ENCODE measurements around the gene MAGI2. TPM values are rescaled to one million over a fixed set of nuclear protein-coding genes. Genes with fewer than 3 reads are reported as not detected.

The MAGI2 gene
- total RNA-seq, 6 experiments from 2014 or later = 1.2 to 4.0 (median 2.4) TPM

DNA sequence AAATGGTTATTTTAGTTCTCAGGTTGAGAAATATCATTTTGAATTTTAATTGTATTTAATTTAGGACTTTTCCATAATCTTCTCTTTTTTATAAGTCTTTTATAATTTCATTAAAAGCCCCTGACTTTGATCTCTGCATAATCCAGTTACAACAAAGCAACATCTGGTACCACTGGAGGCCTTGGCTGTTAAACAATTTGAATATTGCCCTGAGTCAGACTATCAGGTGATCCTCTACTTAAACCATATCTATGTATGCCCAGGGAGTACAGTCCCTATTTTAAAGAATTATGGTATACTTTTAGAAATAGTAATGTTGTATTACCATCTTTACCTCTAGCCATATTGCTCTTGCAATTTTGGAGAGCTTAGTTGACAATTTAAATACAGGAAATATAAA lies 119.1 kb downstream of the MAGI2 start:
- H3K4me1 ChIP-seq = no peaks in the 10 kb centered on the region
- H3K9me3 ChIP-seq = no peaks in the 10 kb centered on the region
- intact Hi-C loops (cut with DNase I) = no loop called here
- no peaks in the 10 kb centered on the region for H3K27me3 ChIP-seq
- no peak overlapping the region for H3K27ac ChIP-seq
- TF ChIP-seq, protein P1, sequence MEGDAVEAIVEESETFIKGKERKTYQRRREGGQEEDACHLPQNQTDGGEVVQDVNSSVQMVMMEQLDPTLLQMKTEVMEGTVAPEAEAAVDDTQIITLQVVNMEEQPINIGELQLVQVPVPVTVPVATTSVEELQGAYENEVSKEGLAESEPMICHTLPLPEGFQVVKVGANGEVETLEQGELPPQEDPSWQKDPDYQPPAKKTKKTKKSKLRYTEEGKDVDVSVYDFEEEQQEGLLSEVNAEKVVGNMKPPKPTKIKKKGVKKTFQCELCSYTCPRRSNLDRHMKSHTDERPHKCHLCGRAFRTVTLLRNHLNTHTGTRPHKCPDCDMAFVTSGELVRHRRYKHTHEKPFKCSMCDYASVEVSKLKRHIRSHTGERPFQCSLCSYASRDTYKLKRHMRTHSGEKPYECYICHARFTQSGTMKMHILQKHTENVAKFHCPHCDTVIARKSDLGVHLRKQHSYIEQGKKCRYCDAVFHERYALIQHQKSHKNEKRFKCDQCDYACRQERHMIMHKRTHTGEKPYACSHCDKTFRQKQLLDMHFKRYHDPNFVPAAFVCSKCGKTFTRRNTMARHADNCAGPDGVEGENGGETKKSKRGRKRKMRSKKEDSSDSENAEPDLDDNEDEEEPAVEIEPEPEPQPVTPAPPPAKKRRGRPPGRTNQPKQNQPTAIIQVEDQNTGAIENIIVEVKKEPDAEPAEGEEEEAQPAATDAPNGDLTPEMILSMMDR (IDR thresholded peaks at IDR 0.05) = no peak
- no peak for DNase-seq
- no peak overlapping the region for H3K4me3 ChIP-seq
- no peak for ATAC-seq
- H3K36me3 ChIP-seq = no peaks in the 10 kb centered on the region

DNA sequence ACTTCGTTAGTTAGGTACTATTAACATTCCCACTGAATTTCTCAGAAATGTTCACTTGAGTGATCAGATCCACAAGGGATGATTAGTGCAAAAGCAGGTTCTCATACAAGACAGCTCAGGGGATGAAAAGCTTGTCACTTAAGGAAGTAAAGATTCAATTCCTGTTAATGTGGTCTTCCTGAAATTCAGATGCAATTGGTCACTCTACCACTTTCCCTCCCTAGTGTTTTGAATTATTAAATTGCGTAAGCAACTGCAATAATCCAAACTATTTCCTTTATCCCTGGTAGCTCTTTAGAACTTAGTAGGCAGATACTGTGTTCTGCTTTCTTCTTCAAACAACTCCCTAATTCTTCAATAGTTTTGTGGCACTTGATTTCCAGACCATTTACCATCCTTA lies 121.4 kb downstream of the MAGI2 start:
- Histone ChIP-seq H3K27me3 (no peaks in the 10 kb centered on the region), H3K9me3 (no peaks in the 10 kb centered on the region), H3K4me1 (no peaks in the 10 kb centered on the region), H3K4me3 (no peak overlapping the region), H3K27ac (no peak overlapping the region), H3K36me3 (no peaks in the 10 kb centered on the region)
- WGBS (ENCODE audit: insufficient coverage, low coverage, low lambda C conversion rate, missing lambda C conversion rate) = 53% methylated on average over 2 of the region's 2 CpGs
- no peak for TF ChIP-seq POLR2A (IDR thresholded peaks at IDR 0.05)
- TF ChIP-seq, protein P1 (IDR thresholded peaks at IDR 0.05) = no peak
- DNase-seq (no peak), ATAC-seq (no peak)
- intact Hi-C loops (cut with DNase I) = no loop called here

DNA sequence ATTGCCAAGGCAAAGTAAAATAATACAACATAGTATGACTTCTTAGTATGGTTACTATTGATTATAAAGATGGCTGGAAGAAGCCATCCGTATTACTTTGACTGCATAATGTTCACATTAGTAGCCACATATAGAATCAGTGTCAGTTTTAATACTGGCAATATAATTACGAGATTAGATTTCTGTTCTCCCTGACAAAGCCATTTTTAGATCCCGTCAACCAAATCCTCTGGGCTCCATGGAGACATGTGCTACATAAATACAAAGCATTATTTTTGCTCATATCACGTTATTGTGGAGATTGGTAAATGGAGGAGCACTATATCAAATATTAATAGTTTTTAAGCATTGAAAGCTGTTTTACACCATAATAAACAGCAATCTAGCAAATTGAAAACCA lies 124.0 kb downstream of the MAGI2 start:
- Histone ChIP-seq H3K27me3 (no peaks in the 10 kb centered on the region), H3K4me3 (no peak overlapping the region), H3K27ac (no peak overlapping the region), H3K36me3 (no peaks in the 10 kb centered on the region), H3K9me3 (no peaks in the 10 kb centered on the region), H3K4me1 (no peaks in the 10 kb centered on the region)
- 82% methylated on average over 4 of the region's 4 CpGs for WGBS (ENCODE audit: insufficient coverage, low coverage, low lambda C conversion rate, missing lambda C conversion rate)
- no peak for TF ChIP-seq POLR2A (IDR thresholded peaks at IDR 0.05)
- TF ChIP-seq, protein P1 (IDR thresholded peaks at IDR 0.05) = no peak
- no peak for DNase-seq
- no peak for ATAC-seq
- intact Hi-C loops (cut with DNase I) = no loop called here

DNA sequence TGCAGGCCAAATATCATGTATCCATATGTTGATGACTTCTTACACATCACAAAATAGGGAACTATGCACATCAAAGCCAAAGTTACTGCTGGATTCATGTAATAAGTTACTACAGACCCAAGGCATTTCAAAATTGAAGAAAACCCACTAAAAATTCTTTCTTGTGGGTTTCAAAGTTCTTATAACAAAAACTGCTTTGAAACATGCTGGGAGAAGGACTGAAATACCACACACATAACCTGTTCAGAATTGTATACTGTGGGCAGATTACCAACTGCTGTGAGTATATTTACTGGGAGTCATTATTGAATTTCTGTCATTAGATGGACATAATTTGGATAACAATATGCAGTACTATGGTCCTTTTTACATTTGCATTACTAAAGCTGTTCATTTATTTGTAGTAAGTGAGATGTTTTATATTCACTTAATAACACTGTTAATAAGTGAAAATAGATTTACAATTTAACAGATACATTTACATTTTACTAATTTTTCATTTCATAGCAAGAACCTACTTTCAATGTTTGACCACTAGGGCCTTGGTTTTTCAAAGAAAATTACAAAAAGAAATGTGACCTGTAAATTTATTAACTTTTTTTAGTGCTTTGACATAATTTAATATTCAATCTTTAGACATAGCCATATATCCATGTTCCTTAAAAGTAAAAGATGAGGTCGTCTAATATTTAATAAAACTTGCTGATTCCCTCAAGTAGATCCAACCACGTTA lies 132.6 kb downstream of the MAGI2 start:
- Histone ChIP-seq H3K36me3 (no peaks in the 10 kb centered on the region), H3K4me1 (peaks cover 0 to 10% (median 5%) of the 10 kb centered on the region in 4 donors), H3K9me3 (no peaks in the 10 kb centered on the region), H3K27me3 (no peaks in the 10 kb centered on the region), H3K27ac (no peak overlapping the region), H3K4me3 (no peak overlapping the region)
- ATAC-seq = no peak
- intact Hi-C loops (cut with DNase I) = no loop called here
- DNase-seq = no peak
- TF ChIP-seq POLR2A (IDR thresholded peaks at IDR 0.05) = no peak
- TF ChIP-seq, protein P1 (IDR thresholded peaks at IDR 0.05) = no peak
- 29% methylated on average over 2 of the region's 2 CpGs for WGBS (ENCODE audit: insufficient coverage, low coverage, low lambda C conversion rate, missing lambda C conversion rate)

DNA sequence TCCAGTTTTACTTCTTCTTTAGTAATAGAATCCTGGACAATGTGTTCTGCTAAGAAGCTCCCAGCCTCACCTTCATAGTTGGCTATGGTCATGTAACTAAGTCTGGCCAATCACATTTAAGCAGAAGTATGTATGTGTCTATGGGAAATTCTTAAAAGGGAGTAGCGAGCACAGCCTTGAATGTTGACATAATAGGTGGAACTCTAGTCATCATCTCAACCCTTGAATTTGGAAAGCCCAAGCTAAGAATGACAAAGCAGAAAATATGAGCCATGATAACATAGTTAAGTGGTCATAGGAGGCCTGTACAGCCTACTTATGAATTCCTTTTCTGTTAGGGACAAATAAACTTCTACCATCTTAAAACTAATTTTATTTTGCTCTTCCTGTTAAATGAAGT lies 134.1 kb downstream of the MAGI2 start:
- no peaks in the 10 kb centered on the region for H3K9me3 ChIP-seq
- no peak for TF ChIP-seq POLR2A (IDR thresholded peaks at IDR 0.05)
- TF ChIP-seq, protein P1 (IDR thresholded peaks at IDR 0.05) = no peak
- H3K4me3 ChIP-seq = no peak overlapping the region
- no peaks in the 10 kb centered on the region for H3K36me3 ChIP-seq
- intact Hi-C loops (cut with DNase I) = no loop called here
- H3K27ac ChIP-seq = no peak overlapping the region
- WGBS (ENCODE audit: insufficient coverage, low coverage, low lambda C conversion rate, missing lambda C conversion rate) = 100% methylated on average over 1 of the region's 1 CpG
- no peak for ATAC-seq
- H3K4me1 ChIP-seq = peaks cover 0 to 10% (median 5%) of the 10 kb centered on the region in 4 donors
- no peaks in the 10 kb centered on the region for H3K27me3 ChIP-seq
- no peak for DNase-seq
